Spleen (tissue), 7 donors: ENCODE results near the gene SLC25A29.

Source experiments
- CTCF ChIP-seq, 11 experiments: fragments of 200-600 bp in 7 of 11; fragments of 450-650 bp in 4 of 11; sonication (generic) in 4 of 11; IDR thresholded peaks in 8 of 11; conservative IDR thresholded peaks in 3 of 11; 1 replicate in 7 of 11; 2 replicates in 4 of 11; pipeline versions ENCODE4 v1.4.0 to v1.8.0; 2016 to 2021; ENCODE audit warnings: antibody characterized with exemption in 11 of 11, inconsistent platforms in 4 of 11, mild to moderate bottlenecking in 1 of 11
- POLR2A ChIP-seq, 3 donors: fragments of 450-650 bp; IDR thresholded peaks; one replicate each; pipeline ENCODE4 v1.5.1; 2017; ENCODE audit warnings: antibody characterized with exemption in 3 of 3, mild to moderate bottlenecking in 1 of 3
- POLR2AphosphoS5 ChIP-seq, 3 donors: sonication (generic); formaldehyde crosslinking; IDR thresholded peaks; one replicate each; pipeline ENCODE4 v1.5.1; 2017; ENCODE audit warnings: antibody characterized with exemption in 3 of 3
- donor health status: DM: no; HTN: no; CAD: no; lungs with moderate emphysema.
- donor health status: DM: no; HTN: no; CAD: no.
- donor health status: DM: no; HTN: no; CAD: no.

GRCh38 chr14:100329233-100330006, 23.2 kb upstream of the SLC25A29 start:
- no peak for TF ChIP-seq POLR2A (IDR thresholded peaks at IDR 0.05)
- no peak for TF ChIP-seq POLR2AphosphoS5 (IDR thresholded peaks at IDR 0.05)
- TF ChIP-seq CTCF (IDR thresholded peaks at IDR 0.05 in 8 of 11, conservative IDR thresholded peaks at IDR 0.05 in 3 of 11) = no peak
